ENCODE measurements around the gene GRIA3.
"Not testable (repeated sequence)": the region's sequence is repeated elsewhere in the genome, so short reads cannot be mapped to it uniquely, and the experiment has no call there.

Gene GRIA3

GRCh38 chrX:123386196-123386595 is 202.1 kb downstream of the GRIA3 start:
- DNase-seq = not testable (repeated sequence)

- no peak for DNase-seq
Observed at GRCh38 chrX:123392921-123393320, 208.8 kb downstream of the GRIA3 start.

- DNase-seq = no peak
Observed at GRCh38 chrX:123399709-123400108, 215.6 kb downstream of the GRIA3 start.

DNA sequence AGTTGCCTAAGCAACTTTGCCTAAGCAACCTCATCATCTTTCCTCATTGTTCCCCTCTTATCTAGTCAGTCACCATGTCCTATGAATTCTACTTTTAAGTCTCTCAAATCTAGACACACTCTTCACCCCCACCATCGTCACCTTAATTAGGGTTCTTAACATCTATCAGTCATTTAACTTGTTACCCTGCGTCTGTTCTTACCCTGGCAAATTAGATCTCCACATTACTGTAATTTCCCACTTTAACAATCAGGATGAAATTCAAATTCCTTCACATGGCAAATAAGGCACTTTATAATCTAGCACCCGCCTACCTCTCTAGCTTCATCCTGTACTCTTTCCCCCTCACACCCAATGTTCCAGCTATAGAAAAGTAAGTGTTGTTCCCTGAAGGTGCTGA is 221.2 kb downstream of the GRIA3 start:
- no peak for DNase-seq

GRCh38 chrX:123408821-123409737 is 225.0 kb downstream of the GRIA3 start:
- DNase-seq = no peak

DNA sequence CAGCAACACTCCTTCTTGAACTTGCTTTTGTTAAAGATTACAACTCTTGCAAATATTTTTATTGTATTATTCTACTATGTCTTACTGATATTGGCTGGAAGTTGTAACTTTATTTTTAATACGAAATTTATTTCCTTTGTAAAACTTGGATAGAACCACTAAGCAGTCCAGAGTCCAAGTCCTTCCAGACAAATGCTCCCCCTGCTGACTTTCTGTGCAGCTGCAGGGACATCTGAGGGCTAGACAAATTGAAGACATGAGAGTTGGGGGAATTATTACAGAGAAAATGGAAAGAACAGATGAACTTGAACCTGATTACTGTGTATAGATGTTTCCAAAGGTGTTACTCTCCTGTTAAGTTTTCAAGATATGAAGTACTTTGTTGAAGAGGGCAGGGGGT is 238.8 kb downstream of the GRIA3 start:
- DNase-seq = no peak

- DNase-seq = peak; percentile 1
Observed at GRCh38 chrX:123424546-123424945, 240.5 kb downstream of the GRIA3 start.

GRCh38 chrX:123425471-123425870 is 241.4 kb downstream of the GRIA3 start:
- DNase-seq = no peak

GRCh38 chrX:123425904-123426303 is 241.8 kb downstream of the GRIA3 start:
- no peak for DNase-seq

DNA sequence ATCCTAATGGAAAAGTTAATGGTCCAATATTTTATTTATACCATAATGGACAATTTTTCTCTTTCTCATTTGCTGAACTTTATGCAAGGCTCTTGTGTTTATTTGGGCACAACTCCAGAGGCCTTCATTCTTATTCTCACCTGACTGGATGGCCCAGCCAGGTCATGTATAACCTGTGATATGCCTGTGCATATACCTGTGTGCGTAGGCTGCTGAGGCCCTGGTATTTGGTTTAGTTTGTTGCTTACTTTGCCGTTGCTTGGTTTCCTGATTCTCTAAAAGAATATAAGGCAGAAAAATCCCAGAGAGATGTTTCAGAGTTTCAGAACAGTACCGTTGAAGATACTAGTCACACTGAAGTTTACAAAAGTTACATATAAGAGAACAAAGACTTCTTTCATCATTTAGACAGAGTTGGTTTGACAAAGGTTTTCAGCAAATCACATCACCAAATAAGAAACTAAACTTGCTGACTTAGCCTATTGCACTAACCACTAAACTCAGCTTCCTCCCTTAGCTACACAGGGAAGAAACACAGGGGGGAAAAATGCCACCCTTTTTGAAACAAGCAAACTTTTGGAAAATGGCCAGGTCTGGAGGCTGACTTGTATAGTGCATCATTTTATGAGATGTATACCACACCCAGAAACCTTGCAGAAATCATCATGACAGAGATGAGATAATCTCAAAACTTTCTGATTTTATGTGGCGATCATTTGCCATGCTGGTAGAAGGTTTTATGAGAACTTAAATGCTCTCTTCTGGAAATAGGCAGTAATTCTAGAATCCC is 248.5 kb downstream of the GRIA3 start:
- no peak for DNase-seq

DNA sequence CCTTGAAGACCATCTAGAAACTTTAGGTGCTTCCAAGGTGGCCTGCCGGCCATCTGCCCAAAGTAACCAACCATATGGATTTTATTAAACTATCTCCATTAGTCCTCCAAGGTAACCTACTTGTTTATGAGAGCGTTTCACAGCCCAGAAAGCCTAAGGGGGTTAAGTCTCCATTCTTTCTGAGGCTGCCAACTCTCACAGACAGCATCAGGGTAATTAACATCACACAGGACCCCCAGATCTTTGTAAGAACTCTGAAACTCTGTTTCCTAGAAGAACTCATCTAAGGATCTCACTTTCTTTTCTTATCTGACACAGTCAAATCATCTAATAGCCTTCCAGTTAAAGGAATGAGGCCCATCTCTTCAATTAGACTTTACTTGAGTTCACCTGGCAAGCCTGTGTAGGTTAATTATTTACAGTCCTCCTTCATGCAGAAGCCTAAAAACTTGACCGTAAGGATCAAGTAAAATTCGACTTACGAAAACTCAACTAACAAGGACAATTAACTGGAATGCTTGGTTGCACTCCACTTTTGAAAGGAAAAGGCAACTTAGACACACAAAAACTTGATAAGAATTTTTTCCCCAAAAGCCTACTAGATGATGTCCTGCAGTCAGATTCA is 252.5 kb downstream of the GRIA3 start:
- no peak for DNase-seq

- not testable (repeated sequence) for DNase-seq
Observed at GRCh38 chrX:123439926-123440325, 255.8 kb downstream of the GRIA3 start.

- no peak for DNase-seq
Observed at GRCh38 chrX:123442764-123443163, 258.7 kb downstream of the GRIA3 start.

DNA sequence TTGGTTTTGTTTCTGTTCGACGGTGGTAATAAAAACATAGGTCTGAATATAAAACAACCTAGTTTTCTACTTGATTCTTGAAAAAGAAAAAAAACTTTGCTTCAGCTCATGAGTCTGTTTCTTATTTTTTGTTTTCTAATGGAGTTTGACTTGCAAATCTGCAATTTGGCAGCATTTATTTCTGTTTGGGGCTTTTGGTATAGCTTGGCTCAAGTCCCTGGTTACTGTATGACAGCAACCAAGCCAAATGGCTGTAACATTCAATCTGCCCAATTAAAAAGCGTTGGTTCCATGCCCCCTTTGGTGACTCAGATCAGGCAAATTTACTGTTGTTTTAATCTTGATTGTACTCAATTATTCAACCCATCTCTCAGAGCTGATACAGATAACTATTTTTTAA is 263.4 kb downstream of the GRIA3 start:
- DNase-seq = no peak

DNA sequence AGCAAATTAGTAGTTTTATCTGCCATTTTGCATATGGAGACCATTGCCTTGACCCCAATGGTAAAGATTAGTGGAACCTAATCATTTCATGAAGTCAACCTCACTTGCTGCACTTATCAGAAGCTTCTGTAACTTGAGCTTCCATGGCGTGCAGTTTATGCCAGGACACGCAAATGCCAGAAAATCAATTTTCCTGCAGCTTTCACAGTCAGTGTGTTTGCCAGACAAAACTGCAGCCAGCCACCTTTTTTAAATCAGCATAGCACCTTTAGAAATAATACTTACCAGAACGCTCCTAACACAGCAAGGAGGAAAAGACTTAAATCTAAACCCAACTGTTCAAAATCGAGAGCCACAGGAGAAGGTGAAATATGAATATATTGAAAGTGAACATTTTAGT is 265.3 kb downstream of the GRIA3 start:
- DNase-seq = no peak

GRCh38 chrX:123450222-123450621 is 266.1 kb downstream of the GRIA3 start:
- DNase-seq = no peak

- DNase-seq = no peak
Observed at GRCh38 chrX:123454712-123455431, 270.8 kb downstream of the GRIA3 start.

DNA sequence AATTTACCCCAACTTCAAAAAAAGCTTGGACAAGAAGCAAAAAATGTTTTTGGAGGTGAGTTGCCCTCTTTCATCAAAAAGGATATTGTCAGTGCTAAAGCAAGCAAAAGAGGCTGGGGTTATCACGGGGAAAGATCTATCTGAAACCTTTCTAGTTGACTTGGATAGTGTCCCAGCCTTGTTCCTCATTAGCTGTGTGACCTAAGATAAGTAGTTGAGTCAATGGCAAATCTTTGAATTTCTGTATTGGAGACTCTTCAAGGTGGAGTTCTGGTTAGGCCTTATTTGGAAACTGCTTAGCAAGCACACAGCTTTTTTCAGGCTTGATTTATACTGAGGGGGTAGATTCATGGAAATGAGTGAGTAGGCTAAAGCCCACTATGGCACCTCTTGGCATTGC is 271.6 kb downstream of the GRIA3 start:
- DNase-seq = no peak

DNA sequence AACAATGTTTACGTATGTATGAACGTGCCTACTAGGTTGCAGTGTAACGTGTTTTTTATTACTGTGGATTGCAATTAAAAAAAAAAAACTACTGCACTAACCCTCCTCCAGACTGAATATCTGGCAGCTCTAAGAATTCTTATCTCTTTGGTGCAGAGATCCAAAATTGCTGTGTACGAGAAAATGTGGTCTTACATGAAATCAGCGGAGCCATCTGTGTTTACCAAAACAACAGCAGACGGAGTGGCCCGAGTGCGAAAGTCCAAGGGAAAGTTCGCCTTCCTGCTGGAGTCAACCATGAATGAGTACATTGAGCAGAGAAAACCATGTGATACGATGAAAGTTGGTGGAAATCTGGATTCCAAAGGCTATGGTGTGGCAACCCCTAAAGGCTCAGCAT is 280.6 kb downstream of the GRIA3 start:
- no peak for DNase-seq

- no peak for DNase-seq
Observed at GRCh38 chrX:123468481-123468880, 284.4 kb downstream of the GRIA3 start.

GRCh38 chrX:123475068-123475724 is 291.1 kb downstream of the GRIA3 start:
- DNase-seq = no peak

GRCh38 chrX:123476611-123477219 is 292.6 kb downstream of the GRIA3 start:
- DNase-seq = no peak
